T-helper 2 cell treated with Interferon-gamma antibody and Interleukin-4, amounts not matched to agents 5 μg/mL and 100 μg/mL, for 36 hours (primary cell): ENCODE measurements around the gene SAXO1.

Experiments
- DNase-seq: peaks from one replicate; pipeline ENCODE4 v3.0.0; 2021; ENCODE audit warnings: low spot score
- H3K27ac Mint-ChIP-seq: one replicate; pipeline ENCODE4 v1.8.0; 2021; ENCODE audit warnings: mild to moderate bottlenecking, mixed read lengths
- H3K27me3 Mint-ChIP-seq: one replicate; pipeline ENCODE4 v1.8.0; 2021; ENCODE audit warnings: low read depth, mixed read lengths
- H3K36me3 Mint-ChIP-seq: one replicate; pipeline ENCODE4 v1.8.0; 2021; ENCODE audit warnings: low read depth, mixed read lengths
- H3K4me1 Mint-ChIP-seq: one replicate; pipeline ENCODE4 v1.8.0; 2021; ENCODE audit warnings: low read depth, mixed read lengths
- H3K4me3 Mint-ChIP-seq: one replicate; pipeline ENCODE4 v1.8.0; 2022; ENCODE audit warnings: mild to moderate bottlenecking, moderate library complexity, mixed read lengths
- H3K9me3 Mint-ChIP-seq: one replicate; pipeline ENCODE4 v1.8.0; 2021; ENCODE audit warnings: mixed read lengths

SAXO1 gene

DNA sequence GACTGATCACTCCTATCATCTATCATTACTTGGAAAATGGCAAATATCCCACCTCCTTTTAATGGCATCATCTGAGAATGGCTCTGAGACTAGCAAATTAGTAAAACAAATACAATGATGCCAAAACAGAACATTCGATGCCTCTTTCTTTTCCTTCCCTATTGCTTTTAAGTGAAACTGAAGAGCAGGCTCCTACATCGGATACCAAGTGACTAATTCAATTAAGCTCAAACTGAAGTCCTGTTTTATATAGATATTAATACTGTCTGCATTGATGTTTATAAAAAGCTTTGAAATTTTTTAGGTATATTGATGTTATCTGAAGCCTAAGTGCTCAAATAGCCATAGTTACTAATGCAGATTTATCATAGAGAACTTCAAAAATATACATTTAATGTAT, 43.9 kb downstream of the SAXO1 start:
- Mint-ChIP-seq H3K36me3 (no peaks in the 10 kb centered on the region), H3K27me3 (no peaks in the 10 kb centered on the region), H3K9me3 (no peaks in the 10 kb centered on the region), H3K4me1 (no peaks in the 10 kb centered on the region), H3K27ac (no peak overlapping the region), H3K4me3 (no peak overlapping the region)
- DNase-seq, result no peak

- no peak overlapping the region for H3K4me3 Mint-ChIP-seq
- no peaks in the 10 kb centered on the region for H3K27me3 Mint-ChIP-seq
- no peak for DNase-seq
- no peaks in the 10 kb centered on the region for H3K36me3 Mint-ChIP-seq
- H3K4me1 Mint-ChIP-seq, result no peaks in the 10 kb centered on the region
- H3K9me3 Mint-ChIP-seq, result no peaks in the 10 kb centered on the region
- no peak overlapping the region for H3K27ac Mint-ChIP-seq
Measured at GRCh38 chr9:18988003-18988402, 45.0 kb downstream of the SAXO1 start.

- no peaks in the 10 kb centered on the region for H3K9me3 Mint-ChIP-seq
- no peak overlapping the region for H3K27ac Mint-ChIP-seq
- H3K4me1 Mint-ChIP-seq, result no peaks in the 10 kb centered on the region
- no peaks in the 10 kb centered on the region for H3K36me3 Mint-ChIP-seq
- no peaks in the 10 kb centered on the region for H3K27me3 Mint-ChIP-seq
- no peak for DNase-seq
- H3K4me3 Mint-ChIP-seq, result no peak overlapping the region
Measured at GRCh38 chr9:18985996-18986395, 47.0 kb downstream of the SAXO1 start.

GRCh38 chr9:18985464-18985951, 47.5 kb downstream of the SAXO1 start:
- Mint-ChIP-seq H3K4me1 (no peaks in the 10 kb centered on the region), H3K4me3 (no peak overlapping the region), H3K36me3 (no peaks in the 10 kb centered on the region), H3K9me3 (no peaks in the 10 kb centered on the region), H3K27ac (no peak overlapping the region), H3K27me3 (no peaks in the 10 kb centered on the region)
- DNase-seq, result no peak

- Mint-ChIP-seq H3K4me1 (no peaks in the 10 kb centered on the region), H3K36me3 (no peaks in the 10 kb centered on the region), H3K27me3 (peaks cover 3% of the 10 kb centered on the region), H3K27ac (no peak overlapping the region), H3K4me3 (no peak overlapping the region), H3K9me3 (no peaks in the 10 kb centered on the region)
- no peak for DNase-seq
Measured at GRCh38 chr9:18982262-18982620, 50.8 kb downstream of the SAXO1 start.

DNA sequence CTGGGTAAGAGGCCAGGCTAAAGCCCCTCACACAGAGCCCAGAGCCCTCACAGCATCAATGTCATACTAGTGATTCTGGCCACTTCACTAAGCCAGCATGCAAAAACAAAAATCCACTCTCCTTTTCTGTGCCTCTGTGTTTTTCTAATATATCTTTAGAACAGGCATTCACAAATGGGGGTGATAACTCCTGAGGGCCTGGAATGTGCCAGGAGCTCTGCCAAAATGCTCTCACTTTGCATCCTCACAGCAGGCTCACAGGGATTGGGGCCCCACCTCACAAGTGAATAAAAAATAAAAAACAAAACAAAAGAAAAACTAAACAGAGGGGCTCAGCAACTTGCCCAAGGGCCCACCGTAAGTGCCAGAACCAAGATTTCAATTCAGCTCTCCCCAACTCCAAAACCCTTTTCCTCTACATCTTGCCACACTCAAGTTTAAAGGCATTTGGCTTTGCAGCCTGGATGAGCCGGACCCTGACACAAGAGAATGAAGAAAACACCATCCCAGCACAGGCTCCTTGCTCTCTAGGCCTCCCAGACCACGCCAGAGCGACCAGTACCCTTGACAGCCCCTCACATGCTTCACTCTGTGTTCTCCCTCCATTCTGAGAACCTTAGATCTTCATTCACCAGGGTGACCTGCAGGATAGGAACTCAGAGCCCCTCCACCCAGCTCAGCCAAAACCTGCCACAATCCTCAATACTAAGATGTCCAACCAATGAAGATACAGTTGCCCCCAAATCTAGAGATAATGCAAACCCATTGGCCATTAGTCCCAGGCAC, 51.3 kb downstream of the SAXO1 start:
- no peaks in the 10 kb centered on the region for H3K4me1 Mint-ChIP-seq
- DNase-seq, result no peak
- no peaks in the 10 kb centered on the region for H3K36me3 Mint-ChIP-seq
- no peak overlapping the region for H3K4me3 Mint-ChIP-seq
- H3K27ac Mint-ChIP-seq, result no peak overlapping the region
- no peaks in the 10 kb centered on the region for H3K9me3 Mint-ChIP-seq
- H3K27me3 Mint-ChIP-seq, result peaks cover 3% of the 10 kb centered on the region

GRCh38 chr9:18980189-18980588, 52.8 kb downstream of the SAXO1 start:
- Mint-ChIP-seq H3K27ac (no peak overlapping the region), H3K9me3 (no peaks in the 10 kb centered on the region), H3K4me3 (no peak overlapping the region), H3K27me3 (peaks cover 7% of the 10 kb centered on the region), H3K36me3 (no peaks in the 10 kb centered on the region), H3K4me1 (no peaks in the 10 kb centered on the region)
- no peak for DNase-seq

DNA sequence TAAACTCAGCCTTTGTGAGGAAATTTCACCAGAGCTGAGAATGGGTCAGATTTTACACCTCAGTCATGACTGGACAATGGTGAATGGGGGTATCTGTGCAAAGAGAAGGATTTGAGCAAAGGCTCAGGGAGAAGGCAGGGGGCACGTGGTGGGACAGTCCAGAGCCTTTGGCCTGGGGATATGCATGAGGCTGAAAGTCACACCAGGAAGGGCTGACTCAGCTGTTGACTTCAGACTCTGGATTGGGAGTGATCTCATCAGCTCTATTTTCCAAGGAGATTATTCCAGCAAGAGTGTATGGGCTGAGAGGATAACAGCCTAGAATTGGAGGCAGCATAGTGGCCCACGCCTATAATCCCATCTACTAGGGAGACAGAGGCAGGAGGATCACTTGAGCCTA, 53.6 kb downstream of the SAXO1 start:
- Mint-ChIP-seq H3K4me3 (no peak overlapping the region), H3K27ac (no peak overlapping the region), H3K36me3 (no peaks in the 10 kb centered on the region), H3K9me3 (no peaks in the 10 kb centered on the region), H3K4me1 (no peaks in the 10 kb centered on the region), H3K27me3 (peaks cover 8% of the 10 kb centered on the region)
- DNase-seq, result no peak

DNA sequence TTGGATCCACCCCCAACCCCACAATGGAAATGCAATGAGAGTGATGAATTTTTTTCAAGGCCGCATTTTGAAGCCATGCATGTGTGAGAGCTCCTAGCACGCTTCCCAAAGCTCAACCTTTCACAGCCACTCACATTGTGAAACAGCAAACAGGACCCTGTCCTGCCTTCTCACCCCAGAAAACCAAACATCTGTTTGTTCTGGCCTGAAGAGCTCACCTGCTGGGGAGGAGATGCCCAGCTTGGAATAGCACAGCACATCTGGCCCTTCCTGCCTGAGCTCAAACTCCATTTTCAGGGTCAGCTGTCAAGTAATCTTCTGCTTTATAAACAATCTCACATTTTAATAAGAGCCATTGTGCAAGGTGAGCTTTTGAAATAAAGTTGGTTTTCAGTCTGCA, 54.8 kb downstream of the SAXO1 start:
- DNase-seq, result no peak
- H3K4me3 Mint-ChIP-seq, result no peak overlapping the region
- H3K27ac Mint-ChIP-seq, result no peak overlapping the region
- H3K27me3 Mint-ChIP-seq, result peaks cover 11% of the 10 kb centered on the region
- no peaks in the 10 kb centered on the region for H3K4me1 Mint-ChIP-seq
- H3K36me3 Mint-ChIP-seq, result no peaks in the 10 kb centered on the region
- H3K9me3 Mint-ChIP-seq, result no peaks in the 10 kb centered on the region

- Mint-ChIP-seq H3K27me3 (peaks cover 11% of the 10 kb centered on the region), H3K36me3 (no peaks in the 10 kb centered on the region), H3K4me3 (no peak overlapping the region), H3K9me3 (no peaks in the 10 kb centered on the region), H3K4me1 (no peaks in the 10 kb centered on the region), H3K27ac (no peak overlapping the region)
- DNase-seq, result no peak
Measured at GRCh38 chr9:18976709-18977531, 56.1 kb downstream of the SAXO1 start.

DNA sequence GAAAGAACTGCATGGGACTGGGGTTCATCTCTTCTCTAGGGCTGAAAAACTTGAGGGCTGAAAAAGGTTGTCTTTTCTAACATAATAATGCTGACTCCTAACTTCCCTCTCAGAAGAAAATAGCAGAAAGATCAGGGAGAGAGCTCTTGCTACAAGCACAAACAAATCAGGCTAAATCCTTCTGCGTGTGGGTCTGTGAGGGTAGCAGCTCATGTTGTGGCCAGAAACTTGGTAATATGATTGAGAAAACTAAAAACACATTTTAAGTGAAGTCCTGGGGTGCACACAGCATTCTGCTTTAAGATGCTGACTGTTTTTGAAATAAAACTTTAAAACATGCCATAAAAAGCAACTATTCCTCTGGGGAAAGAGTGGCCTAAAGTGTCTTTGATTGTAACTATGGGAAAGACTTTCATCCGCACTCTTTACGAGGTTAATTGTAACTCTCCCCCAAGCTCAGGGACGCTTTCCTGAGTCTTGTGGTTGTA, 56.7 kb downstream of the SAXO1 start:
- Mint-ChIP-seq H3K36me3 (no peaks in the 10 kb centered on the region), H3K27me3 (peaks cover 11% of the 10 kb centered on the region), H3K4me1 (no peaks in the 10 kb centered on the region), H3K27ac (no peak overlapping the region), H3K9me3 (no peaks in the 10 kb centered on the region), H3K4me3 (no peak overlapping the region)
- DNase-seq, result no peak

DNA sequence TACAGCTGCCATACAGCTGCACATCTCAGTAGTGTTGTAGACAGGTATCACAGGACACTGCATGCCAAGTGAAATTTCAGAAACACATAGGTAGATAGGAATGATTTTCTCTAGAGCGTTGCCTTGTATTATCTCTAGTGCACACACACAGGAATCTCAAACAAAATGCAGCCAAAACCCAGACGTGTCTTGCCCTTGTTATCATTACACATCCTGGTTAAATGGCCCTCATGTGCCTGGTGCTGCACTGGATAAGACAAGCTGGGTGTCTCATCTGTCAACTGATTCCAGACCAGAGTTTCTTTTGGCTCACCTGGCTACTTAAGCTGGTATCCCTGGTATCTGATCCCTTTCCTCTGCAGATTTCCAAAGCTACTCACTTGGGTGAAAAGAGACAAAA, 59.7 kb downstream of the SAXO1 start:
- DNase-seq, result no peak
- no peak overlapping the region for H3K27ac Mint-ChIP-seq
- H3K4me3 Mint-ChIP-seq, result no peak overlapping the region

DNA sequence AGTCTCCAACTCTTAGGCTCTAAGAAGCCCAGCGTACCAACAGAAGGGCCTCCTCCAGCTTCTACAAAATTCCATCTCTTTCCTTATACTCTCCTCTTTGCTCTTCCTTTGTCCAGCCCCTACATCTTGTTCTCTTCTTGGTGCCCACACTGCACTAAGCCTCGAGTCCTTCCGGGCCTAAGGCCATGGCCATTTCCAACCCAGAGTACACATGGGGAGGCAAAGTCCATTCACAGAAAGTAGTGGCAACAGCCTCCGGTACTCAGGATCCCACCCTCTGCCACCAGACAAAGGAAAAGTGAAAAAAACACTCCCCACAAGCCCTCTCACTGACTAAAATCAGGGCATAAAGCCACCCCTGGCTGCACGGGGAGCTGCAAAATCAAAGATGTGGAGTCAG, 60.3 kb downstream of the SAXO1 start:
- no peak for DNase-seq
- peaks cover 8% of the 10 kb centered on the region for H3K27me3 Mint-ChIP-seq
- no peak overlapping the region for H3K27ac Mint-ChIP-seq
- no peak overlapping the region for H3K4me3 Mint-ChIP-seq
- H3K9me3 Mint-ChIP-seq, result no peaks in the 10 kb centered on the region
- no peaks in the 10 kb centered on the region for H3K36me3 Mint-ChIP-seq
- H3K4me1 Mint-ChIP-seq, result no peaks in the 10 kb centered on the region

More for the DNA sequence above, 59.7 kb downstream of the SAXO1 start:
- H3K4me1 Mint-ChIP-seq, result no peaks in the 10 kb centered on the region
- H3K9me3 Mint-ChIP-seq, result no peaks in the 10 kb centered on the region
- peaks cover 8% of the 10 kb centered on the region for H3K27me3 Mint-ChIP-seq
- no peaks in the 10 kb centered on the region for H3K36me3 Mint-ChIP-seq

- peaks cover 8% of the 10 kb centered on the region for H3K27me3 Mint-ChIP-seq
- no peaks in the 10 kb centered on the region for H3K9me3 Mint-ChIP-seq
- H3K4me1 Mint-ChIP-seq, result no peaks in the 10 kb centered on the region
- no peak for DNase-seq
- no peaks in the 10 kb centered on the region for H3K36me3 Mint-ChIP-seq
- no peak overlapping the region for H3K4me3 Mint-ChIP-seq
- H3K27ac Mint-ChIP-seq, result no peak overlapping the region
Measured at GRCh38 chr9:18971909-18972308, 61.1 kb downstream of the SAXO1 start.
